Ascending aorta (tissue), 2 donors: ENCODE data around the gene CYB561D2. TPM values are rescaled to one million over a fixed set of nuclear protein-coding genes. Genes with fewer than 3 reads are reported as not detected.

Experiments used
- DNase-seq, 2 donors: peaks; one replicate each; pipeline ENCODE4 v3.0.0-alpha.2; 2019; ENCODE audit warnings: low spot score in 2 of 2
- H3K27ac ChIP-seq, 2 donors: fragments of 200-600 bp; sonication (generic); one replicate each; pipeline ENCODE4 v1.5.1; 2016 to 2017; ENCODE audit warnings: mild to moderate bottlenecking in 1 of 2
- H3K27me3 ChIP-seq: fragments of 200-600 bp; sonication (generic); one replicate; pipeline ENCODE4 v1.5.1; 2017
- H3K36me3 ChIP-seq, 2 donors: fragments of 200-600 bp; sonication (generic); one replicate each; pipeline ENCODE4 v1.5.1; 2016
- H3K4me1 ChIP-seq, 2 donors: fragments of 200-600 bp; sonication (generic); one replicate each; pipeline ENCODE4 v1.5.1; 2016 to 2017; ENCODE audit warnings: mild to moderate bottlenecking in 1 of 2
- H3K4me3 ChIP-seq, 2 donors: fragments of 200-600 bp; sonication (generic); one replicate each; pipeline ENCODE4 v1.5.1; 2016 to 2017; ENCODE audit warnings: mild to moderate bottlenecking in 1 of 2
- H3K9me3 ChIP-seq, 2 donors: fragments of 200-600 bp; sonication (generic); one replicate each; pipeline ENCODE4 v1.5.1; 2016
- CTCF ChIP-seq, 3 experiments: fragments of 200-600 bp in 2 of 3; fragments of 450-650 bp in 1 of 3; sonication (generic) in 2 of 3; IDR thresholded peaks; one replicate each; pipeline ENCODE4 v1.5.1; 2016 to 2019; ENCODE audit warnings: antibody characterized with exemption in 3 of 3, mild to moderate bottlenecking in 1 of 3, moderate library complexity in 1 of 3
- intact Hi-C: fragments of 100-400 bp; cut with DNase I; formaldehyde crosslinking; loops from one replicate; pipeline ENCODE4 v1.15.1; 2023
- total RNA-seq: library from RNA; depleted of rRNA; stranded (reverse); fragments of >200 nt; gene quantifications from one replicate; pipeline ENCODE4 v1.1.0, GENCODE V29; 2016

The CYB561D2 gene
- total RNA-seq, 1 donor from 2014 or later: 20.2 TPM

- Histone ChIP-seq H3K27ac (no peak overlapping the region), H3K4me3 (no peak overlapping the region), H3K36me3 (peaks cover 18 to 45% of the 10 kb centered on the region in 2 donors), H3K27me3 (no peaks in the 10 kb centered on the region), H3K9me3 (no peaks in the 10 kb centered on the region), H3K4me1 (peaks cover 25 to 48% of the 10 kb centered on the region in 2 donors)
- intact Hi-C loops: loop anchor here (5.0 kb wide), 1 partner anchor 249 kb away; no protein-coding TSS in a partner anchor
- TF ChIP-seq CTCF (IDR thresholded peaks at IDR 0.05): no peak
- DNase-seq: no peak
Measured at GRCh38 chr3:50353245-50354004, 2.8 kb downstream of the CYB561D2 start.

- Histone ChIP-seq H3K36me3 (peaks cover 18 to 43% of the 10 kb centered on the region in 2 donors), H3K27me3 (no peaks in the 10 kb centered on the region), H3K9me3 (no peaks in the 10 kb centered on the region), H3K4me1 (peaks cover 24 to 49% of the 10 kb centered on the region in 2 donors), H3K4me3 (no peak overlapping the region), H3K27ac (no peak overlapping the region)
- intact Hi-C loops: loop anchor here (5.0 kb wide), 1 partner anchor 248 kb away; no protein-coding TSS in a partner anchor
- TF ChIP-seq CTCF (IDR thresholded peaks at IDR 0.05): no peak
- DNase-seq: no peak
Measured at GRCh38 chr3:50354186-50354764, 3.6 kb downstream of the CYB561D2 start.

- intact Hi-C loops: loop anchor here (5.0 kb wide), 2 partner anchors 247 to 257 kb away; partner anchors contain the start of gene CISH
- DNase-seq: no peak
- Histone ChIP-seq H3K36me3 (peaks cover 18 to 43% of the 10 kb centered on the region in 2 donors), H3K27ac (no peak overlapping the region), H3K9me3 (no peaks in the 10 kb centered on the region), H3K4me1 (peaks cover 18 to 43% of the 10 kb centered on the region in 2 donors), H3K4me3 (no peak overlapping the region), H3K27me3 (no peaks in the 10 kb centered on the region)
- no peak for TF ChIP-seq CTCF (IDR thresholded peaks at IDR 0.05)
Measured at GRCh38 chr3:50354850-50355249, 4.2 kb downstream of the CYB561D2 start.

GRCh38 chr3:50355829-50356552 is 5.3 kb downstream of the CYB561D2 start:
- H3K27ac ChIP-seq: peak overlapping the region; percentile 19 to 20
- peaks cover 18 to 43% of the 10 kb centered on the region in 2 donors for H3K4me1 ChIP-seq
- peaks cover 18 to 43% of the 10 kb centered on the region in 2 donors for H3K36me3 ChIP-seq
- peak overlapping the region; percentile 42 to 87 for H3K4me3 ChIP-seq
- no peak for DNase-seq
- no peak for TF ChIP-seq CTCF (IDR thresholded peaks at IDR 0.05)
- intact Hi-C loops: loop anchor here (5.0 kb wide), 1 partner anchor 256 kb away; the partner anchor contains the start of gene CISH
- no peaks in the 10 kb centered on the region for H3K9me3 ChIP-seq
- H3K27me3 ChIP-seq: no peaks in the 10 kb centered on the region

GRCh38 chr3:50356553-50356952 is 5.9 kb downstream of the CYB561D2 start:
- peaks cover 18 to 43% of the 10 kb centered on the region in 2 donors for H3K36me3 ChIP-seq
- H3K27me3 ChIP-seq: no peaks in the 10 kb centered on the region
- peak overlapping the region; percentile 42 to 87 for H3K4me3 ChIP-seq
- DNase-seq: no peak
- H3K4me1 ChIP-seq: peaks cover 18 to 38% of the 10 kb centered on the region in 2 donors
- TF ChIP-seq CTCF (IDR thresholded peaks at IDR 0.05): no peak
- H3K27ac ChIP-seq: peak overlapping the region; percentile 19 to 20
- intact Hi-C loops: loop anchor here (5.0 kb wide), 1 partner anchor 256 kb away; the partner anchor contains the start of gene CISH
- no peaks in the 10 kb centered on the region for H3K9me3 ChIP-seq
